GM10248 (cell line): ENCODE data around the gene DTD2.

Source experiments
- CTCF ChIA-PET: fragments of 300-600 bp; sonication (Branson Sonifier 250); formaldehyde crosslinking; extraction: SDS; loops from one replicate; lab custom pipeline; 2021; ENCODE audit warnings: antibody characterized with exemption; lab: Yijun Ruan, JAX
- POLR2A ChIA-PET: fragments of 350-650 bp; sonication (Branson Sonifier 250); formaldehyde crosslinking; extraction: SDS; loops from one replicate; lab custom pipeline; 2020; ENCODE audit warnings: antibody characterized with exemption; lab: Yijun Ruan, JAX
- DNase-seq: peaks from one replicate; pipeline ENCODE4 v3.0.0; 2012; ENCODE audit errors: extremely low spot score
- CTCF ChIP-seq: IDR thresholded peaks from 2 replicates; pipeline ENCODE4 v1.5.1; 2012; ENCODE audit warnings: mild to moderate bottlenecking, low read depth; ENCODE audit errors: extremely low read depth, missing control alignments, control extremely low read depth

DTD2 gene

GRCh38 chr14:31456841-31457664 is at the start of gene DTD2:
DTD2 (minus strand) TSS chr14:31457506; CDS start chr14:31457393, 113 bp downstream.
- CTCF ChIA-PET: interaction anchor here (0.7 to 3.0 kb wide), 13 partner anchors 8 to 802 kb away, joined by 3 to 14 read pairs (median 3); partner anchors contain the start of genes HEATR5A and HECTD1
- TF ChIP-seq CTCF: no peak
- POLR2A ChIA-PET: interaction anchor here (1.0 kb wide), 1 partner anchor 36 kb away, joined by 7 read pairs; the partner anchor contains the start of gene HEATR5A
- DNase-seq: peak; percentile 97

- DNase-seq: no peak
- ChIA-PET POLR2A (no interaction called here), CTCF (interaction anchor here (0.7 to 1.7 kb wide), 8 partner anchors 14 to 1055 kb away, joined by 3 to 7 read pairs (median 3); partner anchors contain the start of gene GPR33)
- TF ChIP-seq CTCF: no peak
These were observed 48.1 kb upstream of the DTD2 start for GRCh38 chr14:31505411-31505810.

- no peak for TF ChIP-seq CTCF
- ChIA-PET POLR2A (no interaction called here), CTCF (interaction anchor here (1.5 to 1.9 kb wide), 3 partner anchors 9 to 21 kb away, joined by 4 to 6 read pairs (median 4); no protein-coding TSS in a partner anchor)
- no peak for DNase-seq
These were observed 44.6 kb upstream of the DTD2 start for GRCh38 chr14:31501870-31502269.

- TF ChIP-seq CTCF: no peak
- CTCF ChIA-PET: interaction anchor here (1.0 to 1.3 kb wide), 4 partner anchors 10 to 41 kb away, joined by 3 to 4 read pairs (median 4); no protein-coding TSS in a partner anchor
These were observed 35.6 kb upstream of the DTD2 start for GRCh38 chr14:31492759-31493498.

GRCh38 chr14:31489691-31490090 is 32.4 kb upstream of the DTD2 start:
- no peak for TF ChIP-seq CTCF

More at GRCh38 chr14:31492759-31493498, 35.6 kb upstream of the DTD2 start:
- DNase-seq: no peak
- POLR2A ChIA-PET: no interaction called here

GRCh38 chr14:31487886-31488285 is 30.6 kb upstream of the DTD2 start, which contains the start of gene GPR33:
GPR33 (minus strand) TSS chr14:31488039; CDS start chr14:31483965, 4,074 bp downstream.
- CTCF ChIA-PET: interaction anchor here (0.9 to 1.4 kb wide), 2 partner anchors 15 to 18 kb away, joined by 3 read pairs; no protein-coding TSS in a partner anchor
- POLR2A ChIA-PET: no interaction called here
- no peak for DNase-seq
- TF ChIP-seq CTCF: no peak

More at GRCh38 chr14:31489691-31490090, 32.4 kb upstream of the DTD2 start:
- POLR2A ChIA-PET: no interaction called here
- peak; percentile 34 for DNase-seq
- CTCF ChIA-PET: no interaction called here
